GM12872 (cell line): ENCODE data around the gene CLDN5.

Experiments used
- TF ChIP-seq, protein P1 (sequence below): IDR thresholded peaks from 3 replicates; pipeline ENCODE4 v1.5.1; 2011; ENCODE audit warnings: low read depth, mild to moderate bottlenecking, low read length, moderate library complexity; ENCODE audit not compliant: insufficient read depth

CLDN5 gene

DNA sequence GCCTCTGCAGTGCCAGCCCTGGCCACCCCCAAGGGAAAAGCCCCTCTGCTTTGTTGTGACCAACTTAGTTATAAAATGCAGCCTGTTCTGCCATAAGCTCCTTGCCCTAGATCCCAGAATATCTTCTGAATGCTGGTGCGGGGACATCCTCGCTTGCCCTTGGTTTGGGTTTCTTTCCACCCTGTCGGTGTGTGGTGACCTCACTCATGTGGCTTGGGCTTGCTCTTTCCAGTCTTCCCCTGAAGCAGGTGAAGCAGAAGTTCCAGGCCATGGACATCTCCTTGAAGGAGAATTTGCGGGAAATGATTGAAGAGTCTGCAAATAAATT is 16.7 kb downstream of the CLDN5 start:
- TF ChIP-seq, protein P1, sequence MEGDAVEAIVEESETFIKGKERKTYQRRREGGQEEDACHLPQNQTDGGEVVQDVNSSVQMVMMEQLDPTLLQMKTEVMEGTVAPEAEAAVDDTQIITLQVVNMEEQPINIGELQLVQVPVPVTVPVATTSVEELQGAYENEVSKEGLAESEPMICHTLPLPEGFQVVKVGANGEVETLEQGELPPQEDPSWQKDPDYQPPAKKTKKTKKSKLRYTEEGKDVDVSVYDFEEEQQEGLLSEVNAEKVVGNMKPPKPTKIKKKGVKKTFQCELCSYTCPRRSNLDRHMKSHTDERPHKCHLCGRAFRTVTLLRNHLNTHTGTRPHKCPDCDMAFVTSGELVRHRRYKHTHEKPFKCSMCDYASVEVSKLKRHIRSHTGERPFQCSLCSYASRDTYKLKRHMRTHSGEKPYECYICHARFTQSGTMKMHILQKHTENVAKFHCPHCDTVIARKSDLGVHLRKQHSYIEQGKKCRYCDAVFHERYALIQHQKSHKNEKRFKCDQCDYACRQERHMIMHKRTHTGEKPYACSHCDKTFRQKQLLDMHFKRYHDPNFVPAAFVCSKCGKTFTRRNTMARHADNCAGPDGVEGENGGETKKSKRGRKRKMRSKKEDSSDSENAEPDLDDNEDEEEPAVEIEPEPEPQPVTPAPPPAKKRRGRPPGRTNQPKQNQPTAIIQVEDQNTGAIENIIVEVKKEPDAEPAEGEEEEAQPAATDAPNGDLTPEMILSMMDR = no peak

GRCh38 chr22:19506212-19506611 is 18.0 kb downstream of the CLDN5 start:
- TF ChIP-seq, protein P1 = no peak

- TF ChIP-seq, protein P1 = no peak
Measured at GRCh38 chr22:19505735-19506126, 18.5 kb downstream of the CLDN5 start.

GRCh38 chr22:19504900-19505734 is 19.1 kb downstream of the CLDN5 start:
- TF ChIP-seq, protein P1 = no peak

DNA sequence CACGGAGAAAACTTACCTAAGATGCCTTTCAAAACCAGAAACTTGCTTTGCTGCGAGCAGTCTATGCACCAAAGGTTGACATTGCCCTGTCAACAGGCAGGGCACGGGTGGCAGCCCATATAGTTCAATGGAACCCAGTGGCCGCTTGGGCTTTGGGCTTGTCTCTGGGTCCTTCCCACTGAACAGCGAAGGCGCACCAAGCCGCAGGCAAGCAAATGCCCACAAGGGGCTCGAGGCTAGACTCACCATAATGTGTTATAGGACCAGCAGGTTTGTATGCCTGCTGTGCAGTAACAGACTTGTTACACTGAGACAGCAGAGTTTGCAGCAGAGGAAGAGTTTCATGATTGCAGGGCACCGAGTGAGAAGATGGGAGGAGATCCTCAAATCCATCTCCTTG is 20.3 kb downstream of the CLDN5 start:
- TF ChIP-seq, protein P1 = no peak

DNA sequence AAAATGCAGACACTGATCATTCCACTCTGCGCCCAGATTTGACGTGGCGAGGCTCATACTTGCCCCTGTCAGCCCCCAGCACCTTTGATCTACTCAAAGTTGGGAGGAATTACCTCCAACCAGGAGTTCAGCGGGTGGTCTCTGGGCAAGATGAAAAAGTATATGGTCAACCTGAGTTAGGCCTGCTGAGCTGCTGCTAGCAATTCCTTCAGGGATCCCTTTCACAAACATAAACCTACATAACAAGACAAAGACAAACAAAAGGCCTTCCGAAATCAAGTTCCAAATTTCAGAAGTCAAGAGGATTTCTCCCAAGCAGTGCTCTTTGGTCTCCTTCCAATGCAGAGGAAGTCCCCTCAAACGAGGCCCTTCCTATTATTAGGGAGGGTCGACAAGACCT is 20.8 kb downstream of the CLDN5 start:
- TF ChIP-seq, protein P1 = no peak

DNA sequence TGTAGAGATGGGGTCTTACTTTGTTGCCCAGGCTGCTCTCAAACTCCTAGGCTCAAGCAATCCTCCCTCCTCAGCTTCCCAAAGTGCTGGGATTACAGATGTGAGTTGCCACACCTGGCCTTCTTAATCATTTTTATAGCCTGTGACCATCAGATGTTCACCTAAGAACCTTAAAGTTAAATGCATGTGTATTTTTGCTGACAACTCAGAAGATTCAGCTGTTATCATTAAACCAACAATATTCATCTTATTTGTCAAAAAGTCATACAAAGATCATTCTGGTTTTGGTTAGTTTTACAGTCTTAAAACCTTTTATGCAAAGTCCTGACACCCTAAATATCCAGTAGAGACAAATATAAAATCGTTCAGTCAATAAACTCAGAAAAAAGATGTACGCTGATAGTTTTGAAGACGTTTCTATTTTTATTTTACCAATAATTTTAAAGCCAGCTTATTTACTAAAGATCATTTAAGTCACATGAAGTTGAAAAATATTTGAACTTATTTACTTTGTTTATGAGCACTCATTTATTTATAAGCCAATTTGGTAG is 22.2 kb downstream of the CLDN5 start:
- TF ChIP-seq, protein P1 = no peak
